ENCODE measurements around the gene FOXN1.

- no peak for TF ChIP-seq EZH2 (IDR thresholded peaks at IDR 0.05)
- no peak for TF ChIP-seq POLR2AphosphoS5 (IDR thresholded peaks at IDR 0.05; ENCODE audit: borderline replicate concordance, low read depth, low read length)
- no peak for TF ChIP-seq FOXP2 (optimal IDR thresholded peaks at IDR 0.05; ENCODE audit: control extremely low read depth, extremely low read length, insufficient read depth)
These were observed 76.4 kb downstream of the FOXN1 start for GRCh38 chr17:28582513-28582912.

Data from SK-N-MC (cell line).